GM19467 (cell line): ENCODE results near the gene PABPN1.

Experiments
- ATAC-seq: cut with Tn5 transposase; IDR thresholded peaks from one replicate; pipeline ENCODE4 v1.9.1; 2021; ENCODE audit warnings: mild to moderate bottlenecking, moderate library complexity; ENCODE audit not compliant: unreplicated experiment

PABPN1 gene

GRCh38 chr14:23357261-23357660, 36.0 kb downstream of the PABPN1 start:
- no peak for ATAC-seq

DNA sequence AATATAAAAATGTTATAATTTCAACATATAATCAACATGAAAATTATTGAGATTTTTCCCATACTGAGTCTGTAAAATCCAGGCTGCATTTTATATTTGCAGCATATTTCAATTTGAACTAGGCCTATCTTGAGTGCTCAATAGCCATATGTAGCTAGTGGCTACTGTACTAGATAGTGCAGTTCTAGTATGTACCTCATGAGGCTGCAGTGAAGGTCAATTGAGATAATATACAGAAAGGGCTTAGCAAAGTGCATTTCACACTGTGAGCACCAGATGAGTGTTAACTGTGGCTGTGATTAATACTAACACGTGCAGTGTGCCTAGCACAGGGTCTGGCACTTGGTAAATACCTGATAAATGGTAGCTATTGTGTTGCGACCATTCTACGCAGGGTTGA, 36.8 kb downstream of the PABPN1 start:
- no peak for ATAC-seq

DNA sequence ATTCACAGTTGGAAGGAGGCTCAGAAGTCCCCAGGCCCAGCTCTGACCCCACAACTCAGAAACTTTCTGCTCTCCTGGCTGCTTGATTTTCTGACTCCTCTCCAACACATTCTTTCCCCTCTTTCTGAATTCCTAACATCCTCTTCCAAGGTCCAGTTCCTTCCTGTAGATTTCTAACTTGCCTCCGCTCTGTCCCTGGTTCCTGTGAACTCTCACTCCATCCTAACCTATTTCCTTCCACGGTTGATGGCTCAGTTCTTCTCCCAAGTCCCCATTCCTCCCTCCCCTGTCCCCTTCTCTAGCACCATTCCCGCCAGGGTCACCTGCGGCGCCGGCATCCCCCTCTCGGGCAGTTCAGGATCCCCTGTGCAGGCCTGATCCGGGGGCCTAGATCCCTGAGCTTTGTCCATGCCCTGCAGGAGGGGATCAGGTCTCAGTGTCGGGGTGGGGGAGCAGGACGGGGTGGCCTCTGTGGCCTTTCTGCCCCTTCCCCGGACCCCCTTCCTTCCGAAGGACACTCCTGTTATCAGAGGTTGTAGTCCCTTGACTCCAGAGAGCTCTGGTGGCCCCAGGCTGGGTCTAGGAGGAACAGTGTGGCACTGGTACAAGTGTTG, 37.4 kb downstream of the PABPN1 start:
- ATAC-seq: no peak

- no peak for ATAC-seq
These were observed 37.9 kb downstream of the PABPN1 start for GRCh38 chr14:23359167-23359626.

DNA sequence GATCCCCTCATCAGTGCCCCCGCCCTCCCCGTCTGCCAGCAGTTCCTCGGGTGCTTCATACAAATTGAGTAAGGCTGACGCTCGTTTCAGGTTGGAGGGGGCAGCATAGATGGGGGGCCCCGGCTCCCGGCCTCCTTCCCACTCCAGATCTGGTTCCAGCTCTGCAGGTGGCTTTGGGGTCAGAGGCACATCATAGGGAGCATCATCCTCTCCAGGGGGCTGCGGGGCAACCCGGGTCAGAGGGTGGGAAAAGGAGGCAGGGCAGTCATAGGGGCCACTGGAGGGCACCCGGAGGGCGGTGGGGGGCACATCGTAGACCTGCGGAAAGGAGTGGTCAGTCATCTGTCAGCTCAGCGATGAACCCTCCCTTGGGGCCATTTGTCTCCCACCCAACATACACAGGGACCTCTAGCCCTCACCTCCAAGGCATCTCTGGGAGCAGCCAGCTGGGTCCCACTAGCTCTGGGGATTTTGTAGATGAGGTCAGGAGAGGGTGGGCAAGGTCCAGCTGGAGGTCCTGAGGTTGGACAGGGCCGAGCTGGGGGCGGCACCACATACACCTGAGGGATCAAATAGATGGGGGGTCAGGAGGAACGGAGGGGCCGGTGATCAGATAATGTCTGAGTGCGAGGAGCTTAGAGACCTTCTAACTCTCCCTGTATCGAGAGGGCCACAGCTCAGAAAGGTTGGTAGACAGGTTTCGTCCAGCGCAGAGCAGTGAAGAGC, 38.6 kb downstream of the PABPN1 start:
- no peak for ATAC-seq

DNA sequence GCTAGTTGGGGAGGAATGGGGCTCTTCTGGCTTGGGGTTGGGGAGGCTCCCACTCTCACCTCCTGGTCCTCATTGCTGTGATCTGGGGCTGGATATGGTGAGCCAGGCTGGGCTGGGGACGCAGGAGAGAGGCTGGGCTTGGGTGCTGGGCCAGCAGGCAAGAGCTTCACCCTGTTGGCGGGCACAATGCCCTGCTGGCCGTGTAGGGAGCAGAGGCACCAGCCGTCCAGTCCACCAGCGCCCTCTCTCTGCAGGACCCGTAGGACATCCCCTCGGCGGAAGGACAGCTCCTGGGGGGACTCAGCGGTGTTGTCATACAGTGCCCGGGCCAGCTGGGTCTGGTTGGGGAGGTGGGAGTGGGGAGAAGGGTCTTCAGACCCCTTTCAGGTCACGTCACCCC, 39.2 kb downstream of the PABPN1 start:
- no peak for ATAC-seq

DNA sequence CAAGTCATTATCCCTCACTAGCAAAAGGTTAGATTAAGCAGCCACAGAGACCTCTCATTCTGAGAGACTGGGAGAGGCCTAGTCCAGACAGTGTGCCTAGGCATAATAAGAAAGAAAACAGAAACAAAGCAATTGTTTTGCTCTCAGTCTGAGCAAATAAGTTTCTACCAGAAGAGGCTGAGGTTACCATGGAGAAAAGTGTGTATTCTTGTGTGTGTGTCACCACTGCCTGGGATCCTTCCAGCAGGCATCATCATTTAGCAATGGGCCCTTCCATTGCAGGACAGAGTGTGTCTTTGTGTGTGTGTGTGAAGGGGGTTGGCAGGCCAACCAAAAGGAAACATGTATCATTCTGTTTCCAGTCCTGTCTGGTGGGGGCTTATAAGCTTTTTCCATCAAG, 40.1 kb downstream of the PABPN1 start:
- no peak for ATAC-seq

- ATAC-seq: no peak
These were observed 40.5 kb downstream of the PABPN1 start for GRCh38 chr14:23361763-23362162.

- ATAC-seq: no peak
These were observed 40.9 kb downstream of the PABPN1 start for GRCh38 chr14:23362200-23362599.

- ATAC-seq: no peak
These were observed 43.1 kb downstream of the PABPN1 start for GRCh38 chr14:23364164-23365035.

DNA sequence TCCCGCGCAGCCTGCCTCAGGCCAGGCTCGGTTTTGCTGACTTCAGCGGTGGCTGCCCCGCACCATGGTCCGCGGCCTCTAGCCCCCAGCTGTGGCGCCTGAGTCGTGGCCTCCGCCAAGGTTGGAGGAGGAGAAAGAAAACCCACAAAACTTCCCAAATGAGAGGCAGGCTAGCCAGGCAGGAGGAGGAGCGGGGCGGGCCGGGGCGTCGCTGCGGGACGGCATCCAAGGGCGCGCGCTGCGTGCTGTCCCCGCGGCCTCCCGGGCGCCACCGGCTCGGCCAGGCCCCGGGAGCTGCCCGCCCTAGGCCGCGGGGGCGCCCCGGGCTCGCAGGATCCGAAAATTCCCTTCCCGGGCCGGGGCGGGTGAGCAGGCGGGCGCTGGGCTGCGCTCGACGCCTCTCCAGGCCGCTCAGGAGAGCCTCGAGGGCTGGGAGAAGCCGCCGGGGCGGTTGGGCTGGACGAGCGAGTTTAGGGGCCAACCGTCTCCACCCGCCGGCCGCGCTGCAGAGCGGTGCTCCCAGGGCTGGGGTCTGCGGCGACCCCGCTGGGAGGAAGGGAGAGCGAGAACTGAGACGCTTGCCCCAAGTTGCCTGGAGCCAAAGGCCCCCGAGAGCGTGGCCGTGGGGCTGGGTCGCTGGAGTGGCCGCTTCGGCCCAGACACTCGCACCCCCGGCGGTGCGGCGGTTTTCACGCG, 43.9 kb downstream of the PABPN1 start, which contains the start of gene EFS:
Gene EFS (minus strand): TSS at position 137 of the 696 bp plus-strand sequence. CDS start 147 bp downstream, outside the sequence.
- no peak for ATAC-seq

- no peak for ATAC-seq
These were observed 44.6 kb downstream of the PABPN1 start for GRCh38 chr14:23365732-23366425.

- no peak for ATAC-seq
These were observed 45.2 kb downstream of the PABPN1 start for GRCh38 chr14:23366426-23366921.

- no peak for ATAC-seq
These were observed 49.0 kb downstream of the PABPN1 start for GRCh38 chr14:23370221-23370620.

- no peak for ATAC-seq
These were observed 50.6 kb downstream of the PABPN1 start for GRCh38 chr14:23371865-23372264.

- no peak for ATAC-seq
These were observed 51.3 kb downstream of the PABPN1 start, which contains the start of gene IL25 for GRCh38 chr14:23372509-23372908. IL25 (plus strand) TSS chr14:23372809.

DNA sequence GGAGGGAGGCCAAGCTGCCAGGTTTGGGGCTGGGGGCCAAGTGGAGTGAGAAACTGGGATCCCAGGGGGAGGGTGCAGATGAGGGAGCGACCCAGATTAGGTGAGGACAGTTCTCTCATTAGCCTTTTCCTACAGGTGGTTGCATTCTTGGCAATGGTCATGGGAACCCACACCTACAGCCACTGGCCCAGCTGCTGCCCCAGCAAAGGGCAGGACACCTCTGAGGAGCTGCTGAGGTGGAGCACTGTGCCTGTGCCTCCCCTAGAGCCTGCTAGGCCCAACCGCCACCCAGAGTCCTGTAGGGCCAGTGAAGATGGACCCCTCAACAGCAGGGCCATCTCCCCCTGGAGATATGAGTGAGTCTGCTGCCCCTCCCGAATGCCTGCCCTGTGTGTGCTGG, 51.8 kb downstream of the PABPN1 start:
- no peak for ATAC-seq
